ENCODE measurements around the gene MRTFA. TPM values are rescaled to one million over a fixed set of nuclear protein-coding genes. Genes with fewer than 3 reads are reported as not detected.
"Not testable (repeated sequence)": the region's sequence is repeated elsewhere in the genome, so short reads cannot be mapped to it uniquely, and the experiment has no call there.

Gene MRTFA
- total RNA-seq, 2 experiments from 2014 or later: 44.1 to 45.5 TPM

DNA sequence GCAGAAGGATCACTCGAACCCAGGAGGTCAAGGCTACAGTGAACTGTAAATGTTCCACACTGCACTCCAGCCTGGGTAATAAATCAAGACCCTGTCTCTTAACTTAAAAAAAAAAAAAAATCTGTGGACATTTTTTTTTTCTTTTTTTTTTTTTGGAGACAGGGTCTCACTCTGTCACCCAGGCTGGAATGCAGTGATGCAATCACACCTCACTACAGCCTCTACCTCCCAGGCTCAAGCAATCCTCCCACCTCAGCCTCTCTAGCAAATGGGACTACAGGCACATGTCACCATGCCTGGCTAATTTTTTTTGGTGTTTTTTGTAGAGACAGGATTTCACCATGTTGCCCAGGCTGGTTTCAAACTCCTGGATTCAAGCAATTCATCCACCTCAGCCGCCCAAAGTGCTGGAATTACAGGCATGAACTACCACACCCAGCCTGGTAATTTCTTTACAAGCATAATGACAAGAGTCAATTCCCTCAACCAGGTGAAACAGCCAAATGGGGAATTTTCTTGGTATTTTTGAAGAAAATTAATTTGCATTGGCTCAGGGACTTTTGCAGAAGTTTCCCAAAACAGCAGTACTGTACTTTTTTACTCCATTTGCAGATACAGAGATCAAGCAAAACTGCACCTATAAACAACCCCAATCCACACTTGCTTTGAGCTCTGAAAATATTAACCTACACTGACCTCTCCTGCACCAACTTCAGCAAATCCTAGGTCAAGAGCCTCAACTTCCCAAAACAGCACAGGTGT, 44.0 kb downstream of the MRTFA start:
- Mint-ChIP-seq H3K4me1 (ENCODE audit: low read depth) (peaks cover 34% of the 10 kb centered on the region), H3K27me3 (no peaks in the 10 kb centered on the region), H3K4me3 (no peak overlapping the region), H3K36me3 (peaks cover 3% of the 10 kb centered on the region), H3K9me3 (no peaks in the 10 kb centered on the region), H3K27ac (peak overlapping the region; percentile 9)
- ChIA-PET POLR2A (no interaction called here), CTCF (interaction anchor here (2.0 kb wide), 1 partner anchor 68 kb away, joined by 5 read pairs; no protein-coding TSS in a partner anchor)
- intact Hi-C loops (cut with micrococcal nuclease): no loop called here
- DNase-seq: no peak

DNA sequence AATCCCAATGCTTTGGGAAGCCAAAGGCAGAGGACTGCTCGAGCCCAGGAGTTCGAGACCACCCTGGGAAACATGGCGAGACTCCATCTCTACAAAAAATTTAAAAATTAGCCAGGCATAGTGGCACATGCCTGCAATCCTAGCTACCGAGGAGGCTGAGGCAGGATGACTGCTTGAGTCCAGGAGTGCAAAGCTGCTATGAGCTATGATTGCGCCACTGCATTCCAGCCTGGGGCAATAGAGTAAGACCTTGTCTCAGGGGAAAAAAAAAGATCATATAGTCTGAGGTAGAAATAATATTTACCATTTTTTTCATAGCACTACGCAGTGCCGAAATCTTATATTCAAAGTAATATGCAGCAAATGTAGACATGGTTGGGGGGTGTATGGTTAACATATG, 47.8 kb downstream of the MRTFA start:
- ChIA-PET CTCF (no interaction called here), POLR2A (no interaction called here)
- Mint-ChIP-seq H3K4me1 (ENCODE audit: low read depth) (peaks cover 26% of the 10 kb centered on the region), H3K27ac (no peak overlapping the region), H3K9me3 (no peaks in the 10 kb centered on the region), H3K36me3 (peaks cover 12% of the 10 kb centered on the region), H3K4me3 (no peak overlapping the region), H3K27me3 (no peaks in the 10 kb centered on the region)
- intact Hi-C loops (cut with micrococcal nuclease): no loop called here
- DNase-seq: no peak

DNA sequence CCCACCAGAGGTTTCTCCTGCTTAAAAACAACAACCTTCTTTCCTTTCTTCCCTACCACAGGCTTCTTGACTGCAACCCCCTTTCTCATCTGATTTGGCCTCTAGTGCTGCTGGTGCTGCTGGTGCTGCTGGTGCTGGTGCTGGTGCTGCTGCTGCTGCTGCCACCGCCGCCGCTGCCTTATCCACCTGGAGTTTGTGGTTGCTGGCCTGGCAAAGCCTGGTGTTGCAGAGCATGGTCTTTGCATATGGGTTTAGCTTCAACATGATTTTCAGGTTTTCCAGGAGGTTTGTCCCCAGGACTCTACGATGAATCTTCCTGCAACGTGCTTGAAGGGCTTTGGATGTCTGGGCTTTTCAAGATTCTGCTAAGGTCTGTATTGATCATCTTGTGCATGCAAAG, 49.7 kb downstream of the MRTFA start:
- ChIA-PET CTCF (interaction anchor here (0.8 to 1.5 kb wide), 2 partner anchors 14 to 59 kb away, joined by 3 to 6 read pairs; no protein-coding TSS in a partner anchor), POLR2A (no interaction called here)
- H3K9me3 Mint-ChIP-seq: no peaks in the 10 kb centered on the region
- peaks cover 12% of the 10 kb centered on the region for H3K36me3 Mint-ChIP-seq
- H3K27me3 Mint-ChIP-seq: no peaks in the 10 kb centered on the region
- H3K27ac Mint-ChIP-seq: no peak overlapping the region
- DNase-seq: no peak
- H3K4me3 Mint-ChIP-seq: no peak overlapping the region
- intact Hi-C loops (cut with micrococcal nuclease): no loop called here
- peaks cover 26% of the 10 kb centered on the region for H3K4me1 Mint-ChIP-seq (ENCODE audit: low read depth)

DNA sequence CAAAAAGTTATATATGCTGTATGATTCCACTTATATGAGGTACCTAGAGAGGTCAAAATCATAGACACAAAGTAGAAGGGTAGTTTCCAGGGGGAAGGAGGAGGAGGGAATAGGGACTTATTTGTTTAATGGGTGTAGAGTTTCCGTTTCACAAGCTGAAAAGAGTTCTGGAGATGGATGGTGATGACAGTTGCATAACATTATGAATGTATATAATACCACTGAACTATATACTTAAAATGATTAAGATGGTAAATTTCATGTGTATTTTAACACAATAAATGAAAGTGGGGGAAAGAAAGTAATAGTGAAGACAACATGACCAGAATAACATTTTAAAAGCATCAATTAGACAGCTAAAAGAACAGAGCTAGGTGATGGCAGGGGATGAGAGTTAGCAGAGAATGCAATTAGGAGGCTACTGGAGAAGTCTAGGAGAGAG, 51.2 kb downstream of the MRTFA start:
- Mint-ChIP-seq H3K4me3 (no peak overlapping the region), H3K4me1 (ENCODE audit: low read depth) (peaks cover 25% of the 10 kb centered on the region), H3K27me3 (no peaks in the 10 kb centered on the region), H3K27ac (no peak overlapping the region), H3K36me3 (peaks cover 12% of the 10 kb centered on the region), H3K9me3 (no peaks in the 10 kb centered on the region)
- intact Hi-C loops (cut with micrococcal nuclease): no loop called here
- CTCF ChIA-PET: interaction anchor here (1.5 kb wide), 1 partner anchor 60 kb away, joined by 6 read pairs; no protein-coding TSS in a partner anchor
- POLR2A ChIA-PET: no interaction called here
- no peak for DNase-seq

DNA sequence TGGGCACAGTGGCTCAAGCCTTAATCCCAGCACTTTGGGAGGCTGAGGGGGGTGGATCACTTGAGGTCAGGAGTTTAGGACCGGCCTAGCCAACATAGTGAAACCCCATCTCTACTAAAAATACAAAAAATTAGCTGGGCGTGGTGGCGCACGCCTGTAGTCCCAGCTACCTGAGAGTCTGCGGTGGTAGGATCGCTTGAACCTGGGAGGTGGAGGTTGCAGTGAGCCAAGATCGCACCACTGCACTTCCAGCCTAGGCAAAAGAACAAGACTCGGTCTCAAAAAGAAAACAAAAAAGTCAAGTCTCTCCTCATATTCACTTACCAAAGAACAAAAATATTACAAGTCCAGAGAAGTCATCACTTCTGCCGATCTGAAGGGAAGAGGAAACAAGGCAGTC, 51.8 kb downstream of the MRTFA start:
- H3K27ac Mint-ChIP-seq; DNase-seq; H3K4me3 Mint-ChIP-seq; intact Hi-C loops (cut with micrococcal nuclease); CTCF ChIA-PET; H3K36me3 Mint-ChIP-seq; H3K9me3 Mint-ChIP-seq; H3K27me3 Mint-ChIP-seq; POLR2A ChIA-PET: not testable (repeated sequence)
- H3K4me1 Mint-ChIP-seq (ENCODE audit: low read depth): peaks cover 25% of the 10 kb centered on the region

DNA sequence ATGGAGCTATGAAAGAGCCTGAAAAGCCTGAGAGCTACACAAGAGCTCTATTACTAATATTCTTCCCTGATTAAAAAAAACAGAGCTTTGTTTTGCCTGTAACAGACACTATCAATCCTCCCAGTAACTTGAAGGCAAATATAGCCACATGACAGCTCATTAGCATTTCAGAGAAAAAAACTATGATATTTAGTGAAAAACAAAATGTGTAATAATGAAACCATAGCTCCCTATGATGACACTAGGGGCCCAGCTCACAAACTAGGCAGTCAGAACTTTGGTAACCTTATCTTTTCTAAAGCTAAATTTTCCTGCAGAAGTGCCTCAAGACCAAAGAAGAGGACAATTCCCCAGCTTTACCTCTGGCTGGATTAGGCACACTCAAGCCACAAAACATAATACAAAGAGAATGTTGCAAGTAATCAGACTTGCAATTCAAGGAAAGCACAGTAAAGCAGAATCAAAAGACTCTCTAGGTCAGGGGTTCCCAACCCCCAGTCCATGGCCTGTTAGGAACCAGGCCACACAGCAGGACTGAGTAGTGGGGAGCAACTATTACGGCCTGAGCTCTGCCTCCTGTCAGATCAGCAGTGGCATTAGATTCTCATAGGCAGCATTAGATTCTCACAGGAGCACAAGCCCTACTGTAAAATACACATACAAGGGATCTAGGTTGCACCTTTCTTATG, 53.3 kb downstream of the MRTFA start:
- no peaks in the 10 kb centered on the region for H3K27me3 Mint-ChIP-seq
- H3K36me3 Mint-ChIP-seq: peaks cover 10% of the 10 kb centered on the region
- H3K9me3 Mint-ChIP-seq: no peaks in the 10 kb centered on the region
- DNase-seq: peak; percentile 25
- no peak overlapping the region for H3K4me3 Mint-ChIP-seq
- POLR2A ChIA-PET: interaction anchor here (0.8 to 1.2 kb wide), 2 partner anchors 29 to 53 kb away, joined by 3 to 4 read pairs; partner anchors contain the start of gene MRTFA
- intact Hi-C loops (cut with micrococcal nuclease): loop anchor here (2.0 kb wide), 1 partner anchor 50 kb away; no protein-coding TSS in a partner anchor
- peak overlapping the region; percentile 36 for H3K27ac Mint-ChIP-seq
- CTCF ChIA-PET: interaction anchor here (1.0 to 1.2 kb wide), 3 partner anchors 14 to 63 kb away, joined by 4 to 10 read pairs (median 6); no protein-coding TSS in a partner anchor
- peaks cover 31% of the 10 kb centered on the region for H3K4me1 Mint-ChIP-seq (ENCODE audit: low read depth)

DNA sequence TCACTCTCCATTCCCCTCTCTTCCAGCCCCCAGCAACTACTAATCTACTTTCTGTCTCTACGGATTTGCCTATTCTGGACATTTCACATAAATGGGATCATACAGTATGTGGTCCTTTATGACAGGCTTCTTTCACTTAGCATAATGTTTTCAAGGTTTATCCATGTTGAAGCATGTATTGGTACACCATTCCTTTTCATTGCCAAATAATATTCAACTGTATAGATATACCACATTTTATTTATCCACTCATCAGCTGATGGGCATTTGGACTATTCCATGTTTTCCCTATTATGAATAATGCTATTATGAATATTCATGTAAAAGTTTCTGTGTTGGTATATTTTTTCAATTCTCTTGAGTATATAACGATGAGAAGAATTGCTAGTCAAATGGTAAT, 54.5 kb downstream of the MRTFA start:
- ChIA-PET CTCF (no interaction called here), POLR2A (no interaction called here)
- H3K27ac Mint-ChIP-seq: no peak overlapping the region
- intact Hi-C loops (cut with micrococcal nuclease): loop anchor here (2.0 kb wide), 1 partner anchor 49 kb away; no protein-coding TSS in a partner anchor
- no peak overlapping the region for H3K4me3 Mint-ChIP-seq
- peaks cover 10% of the 10 kb centered on the region for H3K36me3 Mint-ChIP-seq
- H3K4me1 Mint-ChIP-seq (ENCODE audit: low read depth): peaks cover 36% of the 10 kb centered on the region
- H3K9me3 Mint-ChIP-seq: no peaks in the 10 kb centered on the region
- H3K27me3 Mint-ChIP-seq: no peaks in the 10 kb centered on the region
- DNase-seq: no peak

DNA sequence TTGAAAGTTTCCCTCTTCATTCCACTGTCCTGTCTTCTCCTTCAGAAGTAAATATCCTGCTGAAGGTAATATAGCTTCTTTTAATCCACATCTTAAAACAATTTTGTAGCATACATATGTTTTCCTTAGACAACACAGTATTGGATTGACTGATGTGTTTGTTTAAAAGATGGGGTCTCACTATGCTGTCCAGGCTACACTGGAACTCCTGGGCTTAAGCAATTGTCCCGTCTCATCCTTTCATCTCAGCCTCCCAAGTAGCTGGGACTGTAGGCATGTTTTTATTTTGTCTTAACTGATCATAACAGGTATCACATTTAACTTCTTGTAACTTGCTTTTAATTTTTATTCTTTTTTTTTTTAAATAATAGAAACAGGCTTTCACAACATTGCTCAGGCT, 55.9 kb downstream of the MRTFA start:
- POLR2A ChIA-PET: no interaction called here
- Mint-ChIP-seq H3K27ac (no peak overlapping the region), H3K4me3 (no peak overlapping the region), H3K4me1 (ENCODE audit: low read depth) (peaks cover 34% of the 10 kb centered on the region), H3K27me3 (no peaks in the 10 kb centered on the region), H3K36me3 (peaks cover 8% of the 10 kb centered on the region), H3K9me3 (no peaks in the 10 kb centered on the region)
- no peak for DNase-seq
- intact Hi-C loops (cut with micrococcal nuclease): no loop called here
- CTCF ChIA-PET: interaction anchor here (0.6 kb wide), 1 partner anchor 1239 kb away, joined by 3 read pairs; no protein-coding TSS in a partner anchor

DNA sequence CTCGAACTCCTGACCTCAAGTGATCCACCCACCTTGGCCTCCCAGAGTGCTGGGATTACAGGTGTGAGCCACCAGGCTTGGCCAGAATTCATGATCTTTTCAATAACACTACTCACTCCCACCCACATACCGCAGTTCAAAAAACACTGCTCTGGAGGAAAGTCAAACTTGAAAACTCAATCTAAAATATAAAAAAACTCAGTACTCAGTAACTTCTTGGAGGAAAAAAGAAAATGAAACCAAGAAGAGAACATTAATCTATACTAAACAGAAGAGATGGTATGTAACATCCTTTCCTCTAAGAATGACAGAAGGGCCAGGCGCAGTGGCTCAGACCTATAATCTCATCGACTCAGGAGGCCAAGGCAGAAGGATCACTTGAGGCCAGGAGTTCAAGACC, 58.3 kb downstream of the MRTFA start:
- DNase-seq: peak; percentile 65
- Mint-ChIP-seq H3K4me3 (peak overlapping the region; percentile 12), H3K27ac (peak overlapping the region; percentile 76), H3K27me3 (no peaks in the 10 kb centered on the region), H3K9me3 (no peaks in the 10 kb centered on the region), H3K36me3 (no peaks in the 10 kb centered on the region), H3K4me1 (ENCODE audit: low read depth) (peaks cover 20% of the 10 kb centered on the region)
- intact Hi-C loops (cut with micrococcal nuclease): loop anchor here (2.0 kb wide), 1 partner anchor 59 kb away; the partner anchor contains the start of gene MRTFA
- ChIA-PET POLR2A (no interaction called here), CTCF (no interaction called here)

DNA sequence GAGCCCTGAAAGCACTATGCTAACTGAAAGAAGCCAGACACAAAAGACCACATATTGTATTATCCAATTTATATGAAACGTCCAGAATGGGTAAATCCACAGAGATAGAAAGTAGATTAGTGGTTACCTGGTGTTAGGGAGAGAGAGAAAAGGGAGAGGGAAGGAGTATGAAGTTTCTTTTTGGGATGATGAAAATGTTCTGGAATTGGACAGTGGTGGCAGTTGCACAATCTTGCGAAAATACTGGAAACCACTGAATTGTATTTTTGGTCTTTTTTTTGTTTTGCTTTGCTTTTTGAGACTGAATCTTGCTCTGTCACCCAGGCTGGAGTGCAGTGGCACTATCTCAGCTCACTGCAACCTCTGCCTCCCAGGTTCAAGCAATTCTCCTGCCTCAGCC, 63.5 kb downstream of the MRTFA start:
- CTCF ChIA-PET: no interaction called here
- POLR2A ChIA-PET: no interaction called here
- H3K27me3 Mint-ChIP-seq: no peaks in the 10 kb centered on the region

DNA sequence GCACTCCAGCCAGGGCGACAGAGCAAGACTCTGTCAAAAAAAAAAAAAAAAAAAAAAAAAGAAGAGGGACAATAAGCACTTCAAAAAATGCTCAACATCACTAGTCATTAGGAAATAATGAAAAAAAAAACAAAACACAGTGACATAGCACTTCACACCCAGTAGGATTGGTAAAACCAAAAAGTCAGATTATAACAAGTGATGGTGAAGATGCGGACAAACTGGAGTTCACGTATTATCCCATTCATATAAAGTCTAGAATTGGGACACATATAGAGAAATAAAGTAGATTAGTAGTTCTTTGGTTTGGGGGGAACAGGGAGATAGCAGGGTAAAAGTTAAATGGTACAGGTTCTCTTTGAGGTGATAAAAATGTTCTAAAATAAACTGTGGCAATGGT, 64.6 kb downstream of the MRTFA start:
- no peak overlapping the region for H3K27ac Mint-ChIP-seq
- CTCF ChIA-PET: no interaction called here
- POLR2A ChIA-PET: no interaction called here

More for the DNA sequence above, 63.5 kb downstream of the MRTFA start:
- intact Hi-C loops (cut with micrococcal nuclease): no loop called here
- no peak for DNase-seq
- Mint-ChIP-seq H3K36me3 (peaks cover 9% of the 10 kb centered on the region), H3K4me3 (no peak overlapping the region), H3K27ac (no peak overlapping the region), H3K9me3 (peaks cover 4% of the 10 kb centered on the region), H3K4me1 (ENCODE audit: low read depth) (peaks cover 6% of the 10 kb centered on the region)

DNA sequence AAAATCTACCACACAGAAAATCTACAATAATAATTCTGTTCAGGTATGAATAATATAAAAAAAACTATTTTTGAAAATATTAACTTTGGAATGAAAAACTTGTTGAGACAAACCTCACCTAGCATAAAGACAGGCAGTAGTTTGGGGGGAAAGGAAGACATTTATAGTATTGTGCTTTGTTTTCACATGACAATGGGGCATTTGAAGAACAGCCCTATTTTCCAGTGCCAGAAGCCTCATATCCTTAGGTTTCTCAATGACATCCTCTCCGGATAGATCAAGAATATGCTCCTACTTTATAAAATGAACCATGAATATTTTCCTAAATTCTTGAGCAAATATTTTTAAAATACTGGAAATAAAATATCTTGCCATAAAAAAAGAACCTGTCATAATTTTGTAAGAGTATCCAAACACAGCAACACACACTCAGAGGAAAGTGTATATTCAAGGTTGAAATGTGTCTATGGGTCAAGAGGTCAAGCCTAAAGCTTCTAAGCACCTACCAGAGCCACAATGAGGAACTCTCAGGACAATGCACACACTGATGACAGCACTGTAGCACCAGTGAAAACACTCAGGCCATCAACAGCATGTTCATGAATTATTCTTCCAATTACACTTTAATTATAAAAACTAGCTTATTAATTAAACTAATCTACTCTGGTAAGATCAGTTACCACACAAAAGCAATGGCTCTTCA, 68.7 kb downstream of the MRTFA start:
- CTCF ChIA-PET: interaction anchor here (1.3 kb wide), 1 partner anchor 43 kb away, joined by 4 read pairs; no protein-coding TSS in a partner anchor
- H3K4me1 Mint-ChIP-seq (ENCODE audit: low read depth): peaks cover under 1% of the 10 kb centered on the region
- POLR2A ChIA-PET: no interaction called here
- no peak overlapping the region for H3K27ac Mint-ChIP-seq
- H3K9me3 Mint-ChIP-seq: peaks cover 4% of the 10 kb centered on the region
- intact Hi-C loops (cut with micrococcal nuclease): no loop called here
- DNase-seq: no peak
- no peaks in the 10 kb centered on the region for H3K27me3 Mint-ChIP-seq
- peaks cover 9% of the 10 kb centered on the region for H3K36me3 Mint-ChIP-seq
- no peak overlapping the region for H3K4me3 Mint-ChIP-seq

More for the DNA sequence above, 64.6 kb downstream of the MRTFA start:
- no peak for DNase-seq
- peaks cover 9% of the 10 kb centered on the region for H3K36me3 Mint-ChIP-seq
- H3K4me3 Mint-ChIP-seq: no peak overlapping the region
- H3K27me3 Mint-ChIP-seq: no peaks in the 10 kb centered on the region
- intact Hi-C loops (cut with micrococcal nuclease): no loop called here
- peaks cover 4% of the 10 kb centered on the region for H3K9me3 Mint-ChIP-seq
- H3K4me1 Mint-ChIP-seq (ENCODE audit: low read depth): peaks cover 3% of the 10 kb centered on the region

Data from activated CD4-positive, alpha-beta memory T cell treated with anti-CD3 and anti-CD28 coated beads for 36 hours (primary cell).